Trophoblast cell (in vitro differentiated cells and primary cell): ENCODE results near the gene PHYKPL.
A peak's percentile ranks its signal among the peaks of the same experiment; 100 is the strongest.
"Not testable (repeated sequence)": the region's sequence is repeated elsewhere in the genome, so short reads cannot be mapped to it uniquely, and the experiment has no call there.

Experiments used
- DNase-seq, 2 donors: peaks; one replicate each; pipeline ENCODE4 v3.0.0-alpha.2; 2016
- H2AFZ ChIP-seq: 2 replicates; pipeline ENCODE4 v1.6.1; 2013; ENCODE audit warnings: low read length, moderate library complexity, mild to moderate bottlenecking; ENCODE audit not compliant: insufficient read depth, poor library complexity
- H2AK5ac ChIP-seq: 2 replicates; pipeline ENCODE4 v1.6.1; 2013; ENCODE audit warnings: mild to moderate bottlenecking, low read length
- H2BK120ac ChIP-seq: 2 replicates; pipeline ENCODE4 v1.6.1; 2013; ENCODE audit warnings: low read length, mild to moderate bottlenecking, moderate library complexity; ENCODE audit not compliant: insufficient read depth, poor library complexity
- H2BK12ac ChIP-seq: 2 replicates; pipeline ENCODE4 v1.6.1; 2013; ENCODE audit warnings: mild to moderate bottlenecking, low read length, moderate library complexity
- H2BK5ac ChIP-seq: 2 replicates; pipeline ENCODE4 v1.6.1; 2013; ENCODE audit warnings: low read length, low read depth, moderate library complexity, mild to moderate bottlenecking; ENCODE audit not compliant: poor library complexity
- H3K14ac ChIP-seq: 2 replicates; pipeline ENCODE4 v1.6.1; 2013; ENCODE audit warnings: mild to moderate bottlenecking, low read length
- H3K18ac ChIP-seq: 2 replicates; pipeline ENCODE4 v1.6.1; 2013; ENCODE audit warnings: mild to moderate bottlenecking, low read length
- H3K23ac ChIP-seq: 2 replicates; pipeline ENCODE4 v1.6.1; 2013; ENCODE audit warnings: low read length
- H3K27ac ChIP-seq: 2 replicates; pipeline ENCODE4 v1.5.1; 2013; ENCODE audit warnings: low read depth, mild to moderate bottlenecking, inconsistent platforms, low read length, moderate library complexity
- H3K27me3 ChIP-seq: 2 replicates; pipeline ENCODE4 v1.6.1; 2013; ENCODE audit warnings: inconsistent platforms, mild to moderate bottlenecking, low read length, moderate library complexity; ENCODE audit not compliant: insufficient read depth
- H3K36me3 ChIP-seq, 2 experiments: 1 replicate in 1 of 2; 2 replicates in 1 of 2; pipeline ENCODE4 v1.6.1; 2013; ENCODE audit warnings: low read length in 2 of 2, mild to moderate bottlenecking in 2 of 2, moderate library complexity in 1 of 2; ENCODE audit not compliant: insufficient read depth in 2 of 2, control insufficient read depth in 1 of 2
- H3K4ac ChIP-seq: 2 replicates; pipeline ENCODE4 v1.6.1; 2013; ENCODE audit warnings: low read depth, mild to moderate bottlenecking, low read length, moderate library complexity
- H3K4me1 ChIP-seq, 2 experiments: 1 replicate in 1 of 2; 2 replicates in 1 of 2; pipeline ENCODE4 v1.6.1; 2013; ENCODE audit warnings: low read length in 2 of 2, mild to moderate bottlenecking in 2 of 2, moderate library complexity in 1 of 2; ENCODE audit not compliant: insufficient read depth in 2 of 2, control insufficient read depth in 1 of 2
- H3K4me2 ChIP-seq: 2 replicates; pipeline ENCODE4 v1.6.1; 2013; ENCODE audit warnings: inconsistent platforms, mild to moderate bottlenecking, low read length, moderate library complexity
- H3K4me3 ChIP-seq: 2 replicates; pipeline ENCODE4 v1.5.1; 2013; ENCODE audit warnings: mild to moderate bottlenecking, low read depth, low read length, inconsistent platforms
- H3K79me1 ChIP-seq: one replicate; pipeline ENCODE4 v1.6.1; 2013; ENCODE audit warnings: low read length
- H3K79me2 ChIP-seq: 2 replicates; pipeline ENCODE4 v1.6.1; 2013; ENCODE audit warnings: low read length, mild to moderate bottlenecking; ENCODE audit not compliant: control insufficient read depth, insufficient read depth, poor library complexity
- H3K9ac ChIP-seq: 2 replicates; pipeline ENCODE4 v1.6.1; 2013; ENCODE audit warnings: mild to moderate bottlenecking, low read length
- H3K9me3 ChIP-seq: 2 replicates; pipeline ENCODE4 v1.6.1; 2013; ENCODE audit warnings: low read depth, mild to moderate bottlenecking, control low read depth, inconsistent platforms, low read length; ENCODE audit not compliant: insufficient read depth
- H4K12ac ChIP-seq: 2 replicates; pipeline ENCODE4 v1.6.1; 2013; ENCODE audit warnings: low read depth, mild to moderate bottlenecking, low read length, moderate library complexity
- H4K8ac ChIP-seq: 2 replicates; pipeline ENCODE4 v1.6.1; 2013; ENCODE audit warnings: low read depth, mild to moderate bottlenecking, low read length, moderate library complexity
- H4K91ac ChIP-seq: one replicate; pipeline ENCODE4 v1.6.1; 2013; ENCODE audit warnings: low read depth, mild to moderate bottlenecking, low read length, moderate library complexity
- WGBS: extraction: QIAGEN DNeasy Blood & Tissue Kit; methylation state at CpG from one replicate; pipeline ENCODE4 v1.1.7; 2013; ENCODE audit warnings: missing lambda C conversion rate; ENCODE audit not compliant: insufficient read length, insufficient coverage; ENCODE audit errors: extremely low coverage; 5-methylcytosine and 5-hydroxymethylcytosine counted together

PHYKPL gene

GRCh38 chr5:178198706-178199105 lies 33.9 kb downstream of the PHYKPL start:
- H3K27ac ChIP-seq, result no peak overlapping the region
- no peak overlapping the region for H2AK5ac ChIP-seq
- WGBS, result no CpG with 5 or more reads among the region's 11 CpGs
- no peak overlapping the region for H3K18ac ChIP-seq
- H3K4me1 ChIP-seq, result no peaks in the 10 kb centered on the region
- no peak overlapping the region for H2BK120ac ChIP-seq
- H3K4ac ChIP-seq, result no peak overlapping the region
- no peaks in the 10 kb centered on the region for H3K79me2 ChIP-seq
- H4K91ac ChIP-seq, result no peak overlapping the region
- H3K4me2 ChIP-seq, result no peak overlapping the region
- H3K9me3 ChIP-seq, result no peaks in the 10 kb centered on the region
- no peaks in the 10 kb centered on the region for H3K79me1 ChIP-seq
- no peak overlapping the region for H2BK12ac ChIP-seq
- H3K27me3 ChIP-seq, result no peaks in the 10 kb centered on the region
- H3K36me3 ChIP-seq, result no peaks in the 10 kb centered on the region
- no peak overlapping the region for H4K12ac ChIP-seq
- DNase-seq, result no peak
- no peak overlapping the region for H3K4me3 ChIP-seq
- no peak overlapping the region for H4K8ac ChIP-seq
- no peak overlapping the region for H2BK5ac ChIP-seq
- no peak overlapping the region for H3K9ac ChIP-seq
- H3K23ac ChIP-seq, result no peak overlapping the region
- no peak overlapping the region for H3K14ac ChIP-seq
- H2AFZ ChIP-seq, result no peak overlapping the region

DNA sequence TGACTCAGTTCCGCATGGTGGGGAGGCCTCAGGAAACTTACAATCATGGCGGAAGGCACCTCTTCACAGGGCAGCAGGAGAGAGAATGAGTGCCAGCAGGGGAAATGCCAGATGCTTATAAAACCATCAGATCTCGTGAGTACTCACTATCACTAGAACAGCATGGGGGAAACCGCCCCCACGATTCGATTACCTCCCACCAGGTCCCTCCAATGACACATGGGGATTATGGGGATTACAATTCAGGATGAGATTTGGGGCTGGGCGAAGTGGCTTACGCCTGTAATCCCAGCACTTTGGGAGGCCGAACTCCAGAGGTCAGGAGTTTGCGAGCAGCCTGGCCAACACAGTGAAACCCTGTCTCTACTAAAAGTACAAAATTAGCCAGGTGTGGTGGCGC lies 34.5 kb downstream of the PHYKPL start:
- H3K23ac ChIP-seq, H2AK5ac ChIP-seq, DNase-seq, H3K79me2 ChIP-seq, H2BK5ac ChIP-seq, H4K91ac ChIP-seq, H4K12ac ChIP-seq, H3K27ac ChIP-seq, H3K18ac ChIP-seq, H3K14ac ChIP-seq, H3K4me3 ChIP-seq, H3K4ac ChIP-seq, H3K9ac ChIP-seq, H3K27me3 ChIP-seq, H3K4me1 ChIP-seq, H3K36me3 ChIP-seq, H3K4me2 ChIP-seq, H4K8ac ChIP-seq, H2BK12ac ChIP-seq, H3K79me1 ChIP-seq, H3K9me3 ChIP-seq, H2BK120ac ChIP-seq, H2AFZ ChIP-seq: not testable (repeated sequence)
- WGBS, result no CpG with 5 or more reads among the region's 11 CpGs

GRCh38 chr5:178196986-178197385 lies 35.6 kb downstream of the PHYKPL start:
- Histone ChIP-seq H4K12ac (no peak overlapping the region), H2AK5ac (no peak overlapping the region), H2AFZ (no peak overlapping the region), H3K23ac (no peak overlapping the region), H3K36me3 (no peaks in the 10 kb centered on the region), H2BK120ac (no peak overlapping the region), H4K91ac (no peak overlapping the region), H4K8ac (no peak overlapping the region), H3K79me1 (no peaks in the 10 kb centered on the region), H3K9me3 (peaks cover 8% of the 10 kb centered on the region), H3K9ac (no peak overlapping the region), H3K27me3 (no peaks in the 10 kb centered on the region), H3K27ac (no peak overlapping the region), H3K79me2 (no peaks in the 10 kb centered on the region), H3K4me2 (no peak overlapping the region), H3K4me1 (no peaks in the 10 kb centered on the region), H3K14ac (no peak overlapping the region), H2BK12ac (no peak overlapping the region), H3K18ac (no peak overlapping the region), H3K4ac (no peak overlapping the region), H3K4me3 (peak overlapping the region; percentile 43), H2BK5ac (no peak overlapping the region)
- peak in 1 of 2 donors; percentile 58 for DNase-seq
- WGBS, result no CpG with 5 or more reads among the region's 8 CpGs

DNA sequence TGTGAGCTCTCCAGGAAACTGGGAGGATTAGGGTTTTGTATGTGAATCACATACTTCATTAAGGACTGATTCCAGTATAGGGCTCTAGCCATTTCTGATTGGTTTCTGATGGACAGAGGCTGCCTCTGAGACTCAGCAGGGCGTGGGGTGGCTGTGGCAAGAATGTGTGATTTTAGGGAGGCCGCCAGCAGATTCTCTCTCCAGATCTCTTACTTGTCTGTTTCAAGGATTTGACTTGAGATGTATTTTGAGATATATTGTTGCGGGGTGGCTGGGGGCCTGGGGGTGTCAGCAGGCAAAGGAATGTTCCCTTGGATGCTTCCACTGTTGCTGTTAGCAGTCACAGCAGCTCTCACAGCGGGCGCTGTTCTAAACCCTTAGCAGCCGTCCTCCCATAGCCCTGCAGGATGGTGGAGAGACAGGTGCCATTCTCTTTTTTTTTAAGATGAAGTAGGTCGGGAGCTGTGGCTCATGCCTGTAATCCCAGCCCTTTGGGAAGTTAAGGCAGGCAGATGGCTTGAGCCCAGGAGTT lies 36.3 kb downstream of the PHYKPL start:
- Histone ChIP-seq H3K27me3 (no peaks in the 10 kb centered on the region), H3K18ac (no peak overlapping the region), H3K9me3 (peaks cover 8% of the 10 kb centered on the region), H3K9ac (no peak overlapping the region), H4K8ac (no peak overlapping the region), H3K4me3 (no peak overlapping the region), H3K27ac (no peak overlapping the region), H2AK5ac (no peak overlapping the region), H4K12ac (no peak overlapping the region), H3K4ac (no peak overlapping the region), H2BK12ac (no peak overlapping the region), H2AFZ (no peak overlapping the region), H3K79me1 (no peaks in the 10 kb centered on the region), H2BK5ac (no peak overlapping the region), H3K79me2 (no peaks in the 10 kb centered on the region), H2BK120ac (no peak overlapping the region), H3K14ac (no peak overlapping the region), H3K36me3 (no peaks in the 10 kb centered on the region), H4K91ac (no peak overlapping the region), H3K4me2 (no peak overlapping the region), H3K4me1 (no peaks in the 10 kb centered on the region), H3K23ac (no peak overlapping the region)
- DNase-seq, result no peak
- no CpG with 5 or more reads among the region's 7 CpGs for WGBS
